Activated T-helper 9 cell treated with anti-CD3 and anti-CD28 coated beads, Interleukin-2, amount 50 U/mL, for 16 hours (primary cell): ENCODE results near the gene PIK3C2A.

Experiments used
- DNase-seq: peaks from one replicate; pipeline ENCODE4 v3.0.0-alpha.2; 2020; ENCODE audit warnings: low read depth

PIK3C2A gene

GRCh38 chr11:17211286-17211685 lies 3.5 kb upstream of the PIK3C2A start:
- no peak for DNase-seq

GRCh38 chr11:17209939-17210245 lies 2.1 kb upstream of the PIK3C2A start:
- no peak for DNase-seq

GRCh38 chr11:17208257-17208999 lies 642 bp upstream of the PIK3C2A start:
- peak; percentile 22 for DNase-seq

DNA sequence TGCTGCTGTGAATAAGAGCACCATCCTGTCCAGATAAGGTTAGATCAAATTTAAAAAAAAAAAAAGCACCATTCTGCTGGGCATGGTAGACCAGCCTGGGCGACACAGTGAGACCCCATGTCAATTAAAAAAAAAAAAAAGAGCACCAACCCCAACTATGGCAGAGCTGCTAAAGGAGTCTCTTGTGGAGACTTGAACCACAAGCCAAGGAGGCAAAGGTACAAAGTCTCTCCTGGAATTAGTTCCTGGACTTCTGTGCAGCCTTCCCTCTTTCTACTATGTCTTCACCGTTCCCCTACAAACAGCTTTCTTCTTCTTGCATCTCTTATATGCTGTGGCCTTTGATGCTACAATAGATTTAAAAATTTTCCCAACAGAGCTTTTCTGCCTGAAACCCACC lies 1.3 kb downstream of the PIK3C2A start:
- DNase-seq = no peak

DNA sequence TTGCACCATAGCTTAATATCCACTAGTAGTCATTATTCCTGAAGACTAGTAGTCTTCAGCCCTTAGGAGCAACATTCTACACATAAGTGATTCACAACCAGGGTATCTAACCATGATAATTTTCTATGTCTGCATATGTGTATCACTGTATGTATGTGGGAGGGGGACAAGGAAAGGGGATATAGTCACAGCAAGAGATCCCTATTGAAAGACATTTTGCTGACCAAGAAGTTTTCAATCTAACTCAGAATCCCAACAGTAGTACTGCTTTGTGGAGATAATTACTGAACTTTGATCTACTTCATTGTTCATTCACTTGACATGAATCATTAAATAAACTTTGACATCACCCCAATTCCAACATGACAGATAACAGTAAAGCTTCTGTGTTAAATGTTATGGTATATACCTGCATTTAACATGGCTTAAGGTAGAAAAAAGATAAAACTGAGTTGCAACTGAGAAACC lies 10.3 kb downstream of the PIK3C2A start:
- no peak for DNase-seq

DNA sequence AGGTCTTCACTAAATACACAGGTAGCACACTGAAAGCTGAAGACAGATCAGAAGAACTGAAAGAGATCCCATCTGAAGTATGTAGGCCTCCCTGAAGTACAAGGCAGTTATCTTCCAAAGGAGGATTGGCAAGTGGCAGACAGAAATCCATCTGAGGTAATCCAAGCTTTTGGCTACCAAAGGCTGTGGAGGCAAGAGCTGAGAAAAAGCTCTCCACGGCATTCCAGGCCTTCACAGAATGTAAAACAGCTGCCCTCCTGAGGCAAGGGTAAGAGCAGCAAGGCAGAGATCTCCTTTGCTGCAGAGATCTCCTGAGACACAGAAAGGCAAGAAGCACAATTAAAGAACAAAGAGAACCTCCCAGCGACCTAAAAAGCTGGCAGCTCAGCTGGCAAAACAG lies 19.1 kb downstream of the PIK3C2A start:
- DNase-seq = no peak

DNA sequence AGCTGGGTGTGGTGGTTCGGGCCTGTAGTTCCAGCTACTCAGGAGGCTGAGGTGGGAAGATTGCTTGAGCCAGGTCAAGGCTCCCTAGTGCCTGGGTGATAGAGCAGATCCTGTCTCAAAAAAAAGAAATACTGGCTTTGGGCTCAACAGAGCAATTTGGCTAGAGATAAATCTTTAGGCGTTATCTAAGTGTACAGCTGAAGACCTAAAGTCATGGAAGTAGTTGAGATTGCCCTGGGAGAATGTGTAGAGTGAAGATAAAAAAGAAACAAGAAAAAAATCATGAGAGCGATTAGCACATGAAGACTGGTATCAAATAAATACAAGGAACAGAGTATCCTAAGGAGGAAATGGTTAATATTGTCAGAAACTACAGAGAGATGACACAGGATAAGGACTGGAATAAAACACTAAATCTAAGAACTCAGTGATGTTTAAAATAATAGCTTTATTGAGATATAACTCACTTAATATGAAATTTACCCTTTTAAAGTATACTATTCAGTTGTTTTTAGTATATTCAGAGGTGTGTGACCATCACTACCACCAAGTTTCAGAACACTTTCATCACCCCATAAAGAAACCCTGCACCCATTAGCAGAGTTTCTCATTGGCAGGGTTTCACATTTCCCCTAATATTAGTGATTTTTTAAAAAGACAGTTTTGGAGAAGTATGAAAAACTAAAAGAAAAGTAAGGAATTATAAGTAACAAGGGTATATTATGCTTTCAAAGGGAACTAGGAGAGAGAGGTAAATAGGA lies 20.7 kb downstream of the PIK3C2A start:
- DNase-seq = no peak

- no peak for DNase-seq
Measured at GRCh38 chr11:17185938-17186337, 21.8 kb downstream of the PIK3C2A start.

- no peak for DNase-seq
Measured at GRCh38 chr11:17184882-17185587, 22.8 kb downstream of the PIK3C2A start.

- DNase-seq = no peak
Measured at GRCh38 chr11:17183836-17184235, 23.9 kb downstream of the PIK3C2A start.

DNA sequence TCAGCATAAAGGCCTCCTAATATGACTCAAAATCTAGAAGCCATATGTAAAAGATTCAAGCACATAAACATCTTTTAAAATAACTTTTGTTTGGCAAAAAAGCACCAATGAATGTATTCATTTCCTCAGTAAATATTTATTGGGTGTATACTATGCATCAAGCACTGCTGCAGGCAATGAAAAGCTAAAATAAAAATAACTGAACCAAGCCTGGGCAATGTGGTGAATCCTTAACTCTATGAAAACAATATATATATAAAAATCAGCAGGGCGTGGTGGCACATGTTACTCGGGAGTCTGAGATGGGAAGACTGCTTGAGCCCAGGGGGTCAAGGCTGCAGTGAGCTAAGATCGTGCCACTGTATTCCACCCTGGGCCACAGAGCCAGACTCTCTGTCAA lies 27.8 kb downstream of the PIK3C2A start:
- no peak for DNase-seq

- DNase-seq = no peak
Measured at GRCh38 chr11:17173332-17173731, 34.5 kb downstream of the PIK3C2A start.

DNA sequence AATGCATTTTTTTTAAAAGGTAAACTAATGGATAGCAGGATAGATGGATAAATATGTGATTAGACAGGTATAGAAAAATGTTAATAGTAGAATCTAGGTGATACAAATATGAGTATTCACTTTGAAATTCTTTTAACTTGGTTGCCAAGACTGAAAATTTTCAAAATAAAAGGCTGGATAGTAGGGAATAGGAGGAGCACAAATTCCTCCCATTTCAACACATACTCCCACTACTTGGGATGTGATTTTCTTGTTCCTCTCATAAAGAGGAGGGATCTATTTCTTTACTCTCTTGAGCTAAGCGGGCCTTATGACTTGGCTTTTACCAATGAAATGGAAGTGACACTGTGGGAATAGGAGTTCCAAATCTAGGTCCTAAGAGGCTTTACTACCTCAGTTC lies 35.9 kb downstream of the PIK3C2A start:
- DNase-seq = no peak

GRCh38 chr11:17171343-17171742 lies 36.4 kb downstream of the PIK3C2A start:
- DNase-seq = no peak

GRCh38 chr11:17169876-17170275 lies 37.9 kb downstream of the PIK3C2A start:
- DNase-seq = no peak

DNA sequence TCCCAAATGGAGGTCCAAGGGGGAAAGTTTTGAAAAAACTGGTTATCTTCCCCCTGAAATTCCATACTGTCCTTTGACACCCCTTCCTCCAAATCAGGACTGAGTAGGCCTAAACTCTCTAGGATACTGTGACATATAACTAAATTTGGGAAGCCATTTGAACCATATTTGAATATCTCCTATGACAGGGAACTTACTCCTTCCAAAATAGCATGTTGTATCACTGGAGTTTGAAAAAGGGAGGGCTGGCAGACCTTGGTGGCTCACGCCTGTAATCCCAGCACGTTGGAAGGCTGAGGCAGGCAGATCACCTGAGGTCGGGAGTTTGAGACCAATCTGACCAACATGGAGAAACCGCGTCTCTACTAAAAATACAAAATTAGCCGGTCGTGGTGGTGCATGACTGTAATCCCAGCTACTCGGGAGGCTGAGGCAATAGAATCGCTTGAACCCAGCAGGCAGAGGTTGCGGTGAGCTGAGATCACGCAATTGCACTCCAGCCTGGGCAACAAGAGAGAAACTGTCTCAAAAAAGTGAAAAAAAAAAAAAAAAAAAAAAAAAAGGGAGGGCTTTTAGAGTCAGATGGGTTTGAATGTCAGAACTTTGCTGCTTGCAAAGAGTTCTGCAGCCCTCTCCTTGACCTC lies 42.4 kb downstream of the PIK3C2A start:
- no peak for DNase-seq

DNA sequence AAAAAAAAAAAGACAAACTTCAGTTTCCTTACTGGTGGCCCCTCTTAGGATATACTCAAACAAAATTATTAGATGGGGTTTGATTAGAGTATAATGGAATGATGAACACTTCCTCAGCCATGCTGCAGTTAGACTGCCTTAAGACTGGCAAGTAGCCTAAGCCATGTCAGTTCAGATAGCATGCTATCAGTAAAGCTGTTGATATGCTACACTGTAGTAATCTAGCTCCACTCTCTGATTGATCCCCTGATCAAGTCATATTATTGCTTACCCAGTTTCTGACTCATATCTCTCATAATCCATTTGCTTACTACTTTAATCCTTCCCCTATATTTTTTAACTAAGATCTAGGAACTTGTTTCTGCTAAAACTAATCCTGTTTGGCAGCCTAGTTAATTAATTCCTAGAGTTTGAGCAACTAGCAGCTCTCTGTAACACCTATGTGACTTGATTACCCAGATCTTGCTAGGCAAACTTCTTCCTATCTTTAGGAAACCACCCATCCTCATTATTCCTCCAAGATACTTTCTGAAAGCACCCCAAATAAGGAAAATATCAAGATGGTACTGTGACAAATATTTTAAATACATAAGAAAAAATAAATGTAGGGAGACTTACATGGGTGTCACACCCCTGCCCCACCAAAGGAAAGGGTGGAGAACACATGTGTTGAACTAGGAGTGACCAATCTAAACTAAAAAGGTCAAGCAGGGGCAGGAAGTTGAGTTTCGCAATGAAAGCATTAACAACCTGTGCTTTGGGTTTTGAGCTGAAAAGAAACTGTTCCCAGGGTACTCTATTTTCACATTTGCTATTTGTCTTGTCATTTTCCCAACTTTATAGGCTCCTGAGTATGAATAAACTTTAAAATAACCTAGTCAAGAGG lies 43.2 kb downstream of the PIK3C2A start:
- DNase-seq = no peak

GRCh38 chr11:17163736-17164135 lies 44.0 kb downstream of the PIK3C2A start:
- no peak for DNase-seq

- no peak for DNase-seq
Measured at GRCh38 chr11:17163291-17163690, 44.5 kb downstream of the PIK3C2A start.

DNA sequence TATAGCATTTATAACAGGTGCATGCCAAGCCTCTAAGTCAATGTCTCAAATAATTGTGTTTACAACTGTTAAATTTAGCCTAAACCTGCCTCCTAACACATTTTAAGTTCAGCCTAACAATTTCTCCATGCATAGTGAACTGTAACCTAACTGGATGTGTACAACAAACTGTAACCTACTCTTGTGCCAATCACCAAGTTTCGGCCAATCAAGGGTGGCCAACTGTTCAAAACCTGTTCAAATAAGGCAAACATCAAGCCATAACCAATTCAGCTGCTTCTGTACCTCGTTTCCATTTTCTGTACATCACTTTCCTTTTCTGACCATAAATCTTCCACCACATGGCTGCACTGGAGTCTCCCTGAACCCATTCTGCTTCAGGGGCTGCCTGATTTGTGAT lies 45.4 kb downstream of the PIK3C2A start:
- DNase-seq = no peak

DNA sequence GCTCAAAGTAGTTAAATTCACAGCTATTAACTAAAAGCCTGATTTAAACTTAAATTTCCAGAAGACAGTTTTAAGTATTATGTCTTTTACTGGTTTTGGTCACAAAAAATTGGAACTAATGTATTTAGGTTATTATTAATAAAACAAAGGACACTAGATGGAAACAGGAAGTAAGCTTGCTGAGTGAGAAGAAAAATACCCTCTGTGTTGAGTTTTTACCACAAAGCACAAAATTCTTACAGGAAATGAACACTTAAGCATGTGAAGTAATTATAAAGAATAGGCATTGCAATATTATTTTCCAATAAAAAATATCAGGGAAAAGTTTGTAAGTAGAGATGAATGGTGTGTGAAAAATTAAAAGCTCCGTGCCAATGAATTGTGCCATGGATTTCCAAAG lies 46.3 kb downstream of the PIK3C2A start:
- DNase-seq = no peak

DNA sequence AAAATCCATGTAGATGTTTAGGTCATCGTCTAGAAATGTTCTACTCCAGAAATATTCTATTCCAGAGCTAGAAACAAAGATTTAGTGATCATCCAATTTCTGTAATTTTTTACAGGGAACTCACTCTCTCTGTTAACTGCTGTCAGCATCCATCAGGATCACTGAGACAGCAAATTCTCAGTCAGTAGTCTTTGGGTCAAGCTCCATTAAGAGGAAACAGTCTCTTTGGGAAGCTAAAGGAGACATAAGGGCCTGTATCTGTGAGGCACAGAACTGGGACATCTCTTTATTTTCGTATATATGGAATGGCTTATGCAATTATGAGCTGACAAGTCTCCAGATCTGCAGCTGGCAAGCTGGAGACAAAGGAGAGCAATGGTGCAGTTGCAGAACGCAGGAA lies 48.3 kb downstream of the PIK3C2A start:
- DNase-seq = no peak
